ENCODE data around the gene OSTF1.

OSTF1 gene, protein sequence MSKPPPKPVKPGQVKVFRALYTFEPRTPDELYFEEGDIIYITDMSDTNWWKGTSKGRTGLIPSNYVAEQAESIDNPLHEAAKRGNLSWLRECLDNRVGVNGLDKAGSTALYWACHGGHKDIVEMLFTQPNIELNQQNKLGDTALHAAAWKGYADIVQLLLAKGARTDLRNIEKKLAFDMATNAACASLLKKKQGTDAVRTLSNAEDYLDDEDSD

DNA sequence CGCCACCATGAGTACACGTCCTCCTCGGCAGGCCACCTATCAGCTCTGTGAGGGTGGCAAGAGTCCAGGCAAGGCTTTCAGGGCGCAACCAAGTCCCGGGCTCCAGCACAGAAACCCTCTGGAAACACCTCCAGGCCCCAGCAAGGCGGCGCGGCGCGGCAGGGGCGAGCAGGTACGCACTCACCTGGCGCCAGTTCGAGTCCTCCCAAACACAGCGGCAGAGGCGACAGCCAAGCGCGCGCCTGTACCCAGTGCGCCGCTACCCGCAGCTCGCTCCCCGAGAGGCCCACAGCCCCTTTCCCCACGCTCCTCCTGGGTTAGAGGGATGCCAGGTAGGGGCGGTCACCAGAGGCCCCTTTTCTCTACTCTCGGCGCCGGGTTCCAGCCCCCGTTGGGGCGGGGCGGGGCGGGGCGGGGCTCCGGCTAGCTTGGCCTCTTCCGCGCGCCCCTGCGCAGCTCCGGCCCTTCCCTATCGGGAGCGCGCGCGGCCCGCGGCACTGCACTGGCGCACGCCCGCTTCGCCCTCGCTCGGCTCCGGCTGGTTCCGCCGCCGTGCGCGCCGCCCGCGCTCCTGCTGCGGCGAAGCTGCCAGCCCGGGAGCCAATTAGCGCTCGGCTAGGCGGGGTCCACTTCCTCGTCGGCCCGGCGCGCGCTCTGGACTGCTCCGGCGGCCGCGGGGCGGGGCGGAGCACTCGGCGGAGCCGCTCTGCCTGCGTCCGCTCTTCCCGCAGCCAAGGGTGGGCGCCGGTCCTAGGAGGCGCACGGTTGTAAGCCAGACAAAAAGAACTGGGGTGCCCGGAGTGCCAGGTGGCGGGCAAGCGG, at the start of gene OSTF1, which contains the start of gene NMRK1:
Gene OSTF1, plus strand, starts transcription at position 691 of the 822 bp plus-strand sequence. CDS start 179 bp downstream, outside the sequence.
Gene NMRK1, minus strand, starts transcription at position 332 of the 822 bp plus-strand sequence. CDS start 5,040 bp downstream, outside the sequence.
- H3K27ac ChIP-seq: peak within 1 kb of the TSS; percentile 97
- peak; percentile 86 for DNase-seq (ENCODE audit: low read depth, low spot score)

DNA sequence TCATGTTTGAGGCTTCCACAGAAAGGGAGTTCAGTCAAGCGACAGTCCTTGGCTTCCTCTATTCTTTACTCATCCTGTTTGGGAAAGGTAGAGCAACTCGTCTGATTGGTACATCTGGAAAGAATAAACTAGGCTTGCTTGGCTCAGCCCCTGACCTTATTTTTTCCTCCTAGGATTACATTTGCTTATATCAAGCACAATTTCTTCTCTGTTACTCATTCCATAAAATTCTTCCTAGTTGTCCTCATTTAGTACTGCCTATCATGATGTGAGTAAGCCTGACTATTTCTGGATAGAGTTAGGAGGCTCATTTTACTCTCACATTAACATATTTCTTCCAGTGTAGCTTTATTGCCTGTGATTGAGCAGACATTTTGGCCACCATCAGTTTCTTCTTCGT, 49.3 kb upstream of the OSTF1 start:
- DNase-seq (ENCODE audit: low read depth, low spot score): no peak
- no peak overlapping the region for H3K27ac ChIP-seq

DNA sequence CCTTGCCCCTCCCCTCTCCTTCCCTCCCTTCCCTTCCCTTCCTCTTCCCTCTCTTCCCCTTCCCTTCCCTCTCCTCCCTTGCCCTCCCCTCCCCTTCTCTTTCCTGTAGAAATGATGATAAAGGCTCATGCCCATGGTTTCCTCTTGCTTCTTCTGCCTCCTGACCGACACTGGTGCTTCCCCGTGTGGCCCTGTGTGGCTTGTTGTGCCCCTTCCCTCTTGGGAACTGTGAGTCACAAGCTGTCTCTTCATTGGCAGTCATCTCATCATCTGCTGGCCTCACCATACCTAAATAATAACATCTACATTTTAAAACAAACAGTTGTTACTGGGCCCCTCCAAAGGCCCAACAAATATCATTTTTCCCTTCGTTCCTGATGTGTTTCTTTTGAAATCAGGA, 48.5 kb upstream of the OSTF1 start:
- no peak for DNase-seq (ENCODE audit: low read depth, low spot score)
- no peak overlapping the region for H3K27ac ChIP-seq

DNA sequence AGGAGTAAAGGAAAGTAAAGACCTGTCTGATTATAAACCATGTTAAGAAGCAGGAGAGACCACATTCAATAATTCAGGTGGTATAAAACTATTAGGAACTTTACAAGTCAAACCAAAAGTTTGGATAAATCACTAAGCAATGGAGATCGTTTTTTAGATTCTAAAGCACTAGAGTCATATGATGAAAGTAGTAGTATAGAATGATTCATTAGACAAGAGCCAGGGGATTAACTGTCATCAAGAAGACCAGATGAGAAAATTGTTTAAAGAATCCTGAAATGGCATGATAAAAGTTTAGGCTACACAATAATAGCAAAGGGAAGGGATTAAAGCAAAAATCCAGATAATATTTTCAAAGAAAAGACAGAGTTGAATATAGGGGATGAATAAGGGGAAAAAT, 47.3 kb upstream of the OSTF1 start:
- no peak for DNase-seq (ENCODE audit: low read depth, low spot score)
- H3K27ac ChIP-seq: no peak overlapping the region

DNA sequence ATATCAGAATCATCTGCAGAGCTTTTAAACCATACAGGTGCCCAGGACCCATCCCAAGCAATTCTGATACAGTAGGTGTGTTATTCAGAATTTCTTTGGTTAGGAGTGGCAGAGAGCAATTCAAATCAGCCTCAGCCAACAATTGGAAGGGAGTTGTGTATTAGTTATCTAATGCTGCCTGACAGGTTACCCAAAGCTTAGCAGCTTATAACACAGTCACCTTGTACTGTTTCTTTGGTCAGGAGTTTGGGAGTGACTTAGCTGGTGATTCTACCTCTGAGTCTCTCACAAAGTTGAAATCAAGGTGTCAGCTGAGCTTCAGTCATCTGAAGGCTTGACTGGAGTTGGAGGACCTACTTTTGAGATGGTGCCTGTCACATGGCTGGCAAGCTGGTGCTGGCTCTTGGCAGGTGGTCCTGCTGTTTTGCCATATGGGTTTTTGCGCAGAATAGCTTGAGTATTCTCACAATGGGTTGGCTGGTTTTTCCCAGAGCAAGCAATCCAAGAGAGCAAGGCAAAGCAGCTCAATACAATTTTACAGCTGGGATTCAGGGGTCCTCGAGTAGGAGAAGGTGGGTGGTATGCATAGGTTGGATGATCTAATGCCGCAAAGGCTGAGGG, 41.5 kb upstream of the OSTF1 start:
- H3K27ac ChIP-seq: no peak overlapping the region

DNA sequence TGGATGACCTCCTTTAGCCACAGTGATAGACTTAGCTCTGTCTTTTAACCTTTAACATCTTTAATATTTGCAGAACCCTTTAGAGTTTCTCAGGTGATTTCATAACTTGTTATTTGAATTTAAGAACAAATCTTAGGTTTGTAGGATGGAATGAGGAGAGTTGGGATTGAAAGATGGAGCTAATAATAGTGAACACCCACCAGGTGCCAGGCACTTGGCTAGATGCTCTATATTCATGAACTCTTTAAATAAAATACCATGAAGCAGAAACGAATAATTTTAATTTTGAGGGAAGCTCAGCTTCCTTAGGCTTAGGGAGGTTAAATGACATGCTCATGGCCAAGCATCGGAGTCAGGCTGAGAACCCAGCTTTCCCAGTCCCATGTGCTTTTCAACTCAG, 40.8 kb upstream of the OSTF1 start:
- DNase-seq (ENCODE audit: low read depth, low spot score): no peak
- H3K27ac ChIP-seq: no peak overlapping the region

More for the DNA sequence above, 41.5 kb upstream of the OSTF1 start:
- DNase-seq (ENCODE audit: low read depth, low spot score): no peak

DNA sequence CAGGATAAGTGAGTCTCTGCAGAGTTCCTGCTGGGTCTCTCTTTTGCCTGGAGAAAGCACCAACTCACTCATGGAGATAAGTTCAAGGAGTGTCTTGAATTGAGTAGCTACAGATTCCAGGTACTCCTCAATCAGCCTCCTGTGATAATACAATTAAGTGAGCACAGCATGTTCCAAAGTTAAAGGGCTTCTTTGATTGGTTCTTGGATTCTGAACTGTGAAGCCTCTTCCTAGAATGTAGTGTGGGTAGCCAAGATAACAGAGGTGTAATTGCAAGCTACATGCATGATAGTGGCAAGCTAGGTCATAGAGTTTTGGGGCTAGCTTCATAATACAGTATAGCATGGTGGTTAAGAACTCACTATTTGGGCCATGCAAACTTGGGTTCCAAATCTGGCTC, 37.0 kb upstream of the OSTF1 start:
- no peak for DNase-seq (ENCODE audit: low read depth, low spot score)
- no peak overlapping the region for H3K27ac ChIP-seq

DNA sequence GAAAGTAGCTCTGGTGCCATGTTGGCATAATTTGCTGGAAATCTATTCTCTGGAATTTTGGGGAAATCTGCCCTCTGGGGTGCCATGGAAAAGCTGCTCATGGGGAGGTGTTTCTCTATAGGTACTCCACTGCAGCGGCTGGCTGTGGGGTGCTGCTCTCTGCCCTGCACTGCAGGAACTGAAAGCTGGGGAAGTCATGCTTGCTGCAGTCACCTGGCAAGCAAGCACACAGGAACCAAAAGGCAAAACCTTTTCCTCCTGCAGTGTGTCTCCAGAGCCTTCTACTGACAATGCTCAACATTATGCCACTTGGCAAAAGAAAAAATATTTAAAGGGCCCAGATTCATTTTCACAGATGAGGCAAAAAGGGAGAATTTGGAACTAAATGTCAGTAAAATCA, 34.4 kb upstream of the OSTF1 start:
- H3K27ac ChIP-seq: no peak overlapping the region
- no peak for DNase-seq (ENCODE audit: low read depth, low spot score)

DNA sequence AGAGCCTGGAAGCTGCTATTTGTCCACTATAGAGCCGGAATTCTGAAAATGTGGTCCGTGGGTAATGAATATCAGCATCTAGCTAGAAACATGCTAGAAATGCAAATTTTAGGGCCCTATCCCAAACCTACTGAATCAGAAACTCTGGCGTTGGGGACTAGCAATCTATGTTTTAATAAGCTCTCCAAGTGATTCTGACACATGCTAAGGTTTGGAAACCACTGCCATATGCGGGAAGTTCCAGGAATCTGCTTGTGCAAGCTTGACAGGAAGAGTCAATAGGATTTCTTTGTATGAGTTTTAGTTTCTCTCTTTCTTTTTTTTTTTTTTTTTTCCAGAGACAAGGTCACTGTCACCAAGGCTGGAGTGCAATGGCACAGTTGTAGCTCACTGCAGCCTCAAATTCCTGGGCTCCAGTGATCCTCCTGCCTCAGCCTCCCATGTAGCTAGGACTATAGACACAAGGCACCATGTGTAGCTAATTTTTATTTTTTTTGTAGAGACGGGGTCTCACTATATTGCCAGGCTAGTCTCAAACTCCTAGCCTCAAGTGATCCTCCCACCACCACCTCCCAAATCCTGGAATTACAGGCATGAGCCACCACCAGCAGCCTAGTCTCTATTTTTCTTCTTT, 33.8 kb upstream of the OSTF1 start:
- H3K27ac ChIP-seq: no peak overlapping the region
- no peak for DNase-seq (ENCODE audit: low read depth, low spot score)

DNA sequence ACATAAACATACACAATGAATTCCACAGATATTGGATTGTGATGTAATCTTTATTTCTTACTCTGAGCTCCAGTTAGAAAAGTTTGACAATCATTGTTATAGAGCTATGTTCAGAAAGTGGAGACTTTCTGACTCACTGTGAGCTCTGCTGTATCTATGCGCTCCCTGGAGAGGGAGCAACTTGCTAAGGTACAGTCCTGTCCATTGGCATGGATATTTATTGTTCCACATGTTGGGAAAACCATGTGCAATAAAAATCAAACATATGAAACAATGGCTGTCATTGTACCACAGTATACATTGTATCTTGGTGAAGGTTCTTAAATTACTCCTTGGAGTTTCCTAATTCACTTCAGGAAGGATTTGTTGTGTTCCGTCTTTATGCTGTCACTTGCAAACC, 27.1 kb upstream of the OSTF1 start:
- DNase-seq (ENCODE audit: low read depth, low spot score): no peak

DNA sequence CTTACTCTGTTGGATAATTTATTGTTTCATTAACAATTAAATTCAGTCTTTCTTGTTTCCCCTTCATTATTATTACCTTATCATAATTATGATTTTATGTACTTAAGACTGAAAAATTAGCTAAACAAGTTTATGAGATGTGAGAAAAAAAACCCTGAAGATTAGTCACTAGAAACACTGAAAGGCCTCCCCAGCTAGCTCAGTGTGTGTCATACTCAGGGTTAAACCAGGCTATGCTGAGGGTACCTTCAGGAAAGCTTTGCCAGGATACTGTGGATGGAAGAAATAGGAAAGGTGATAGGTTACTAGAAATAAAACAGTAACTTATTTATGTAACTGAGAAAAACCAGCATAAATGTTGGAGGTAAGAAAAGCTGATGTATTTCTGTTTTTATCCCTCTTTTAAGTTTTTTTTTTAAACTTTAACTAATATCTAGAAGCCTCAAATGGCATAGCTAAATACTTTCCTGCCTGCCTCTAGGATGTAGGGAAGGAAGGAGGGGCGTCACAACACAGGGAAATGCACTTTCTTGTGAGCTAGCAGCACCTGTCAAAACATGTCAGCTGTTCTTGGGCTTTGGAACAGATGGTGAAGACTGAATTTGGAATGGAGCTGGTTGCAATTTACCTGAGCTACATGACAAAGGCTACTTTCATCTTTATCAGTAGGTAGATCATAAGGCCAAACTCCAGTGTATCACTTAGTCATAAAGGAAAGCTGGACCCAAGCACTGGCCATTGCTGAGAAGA, 24.6 kb upstream of the OSTF1 start:
- DNase-seq (ENCODE audit: low read depth, low spot score): no peak
- peak overlapping the region; percentile 51 for H3K27ac ChIP-seq

More for the DNA sequence above, 27.1 kb upstream of the OSTF1 start:
- no peak overlapping the region for H3K27ac ChIP-seq

DNA sequence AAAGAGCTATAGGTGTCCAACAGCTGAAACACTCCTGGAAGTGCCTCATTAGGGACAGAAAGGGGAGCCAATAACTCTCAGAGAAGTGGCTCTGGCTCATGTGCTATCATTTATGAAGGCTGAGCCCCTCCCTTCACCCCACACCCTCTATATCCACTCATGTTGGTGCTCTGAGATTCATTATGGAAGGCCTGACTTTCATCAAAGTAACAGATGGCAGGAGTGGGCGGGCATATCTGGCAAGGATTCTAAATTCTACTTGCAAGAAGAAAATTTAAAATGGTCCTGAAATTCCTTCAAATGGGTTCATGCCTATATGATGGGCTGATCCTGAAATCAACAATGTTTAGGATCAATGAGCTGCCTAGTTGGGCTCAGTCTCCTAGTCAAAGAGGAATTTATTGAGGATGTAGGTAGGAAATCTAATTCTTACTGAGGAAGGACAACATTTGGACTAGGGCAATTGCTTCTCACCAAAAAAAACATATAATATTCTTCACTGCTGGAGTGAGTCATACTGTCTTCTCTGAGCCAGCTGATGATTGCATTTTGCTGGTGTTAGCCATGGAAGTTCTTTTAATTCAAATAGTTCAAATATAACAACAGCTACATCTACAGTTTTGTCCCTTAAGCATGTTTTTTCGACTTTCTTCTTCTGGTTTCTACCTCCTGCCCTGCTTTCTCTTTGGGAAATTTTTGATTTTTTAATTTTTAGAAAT, 23.8 kb upstream of the OSTF1 start:
- DNase-seq (ENCODE audit: low read depth, low spot score): no peak
- H3K27ac ChIP-seq: peak overlapping the region; percentile 51

DNA sequence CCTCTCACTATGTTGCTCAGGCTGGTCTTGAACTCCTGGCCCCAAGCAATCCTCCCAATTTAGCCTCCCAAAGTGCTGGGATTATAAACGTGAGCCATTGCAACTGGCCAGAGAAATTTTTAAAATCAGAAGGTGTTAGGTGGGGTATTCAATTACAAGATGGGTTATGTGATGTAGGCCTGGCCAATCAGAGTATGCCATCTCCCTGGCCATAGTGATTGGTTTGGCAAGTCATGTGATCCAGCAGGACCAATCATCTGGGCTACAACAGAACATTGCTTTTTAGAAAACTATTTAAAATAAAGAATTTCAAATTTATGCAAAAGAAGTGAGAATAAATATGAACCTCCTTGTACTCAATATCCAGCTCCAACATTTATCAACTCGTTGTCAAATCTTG, 22.8 kb upstream of the OSTF1 start:
- no peak for DNase-seq (ENCODE audit: low read depth, low spot score)
- H3K27ac ChIP-seq: no peak overlapping the region

DNA sequence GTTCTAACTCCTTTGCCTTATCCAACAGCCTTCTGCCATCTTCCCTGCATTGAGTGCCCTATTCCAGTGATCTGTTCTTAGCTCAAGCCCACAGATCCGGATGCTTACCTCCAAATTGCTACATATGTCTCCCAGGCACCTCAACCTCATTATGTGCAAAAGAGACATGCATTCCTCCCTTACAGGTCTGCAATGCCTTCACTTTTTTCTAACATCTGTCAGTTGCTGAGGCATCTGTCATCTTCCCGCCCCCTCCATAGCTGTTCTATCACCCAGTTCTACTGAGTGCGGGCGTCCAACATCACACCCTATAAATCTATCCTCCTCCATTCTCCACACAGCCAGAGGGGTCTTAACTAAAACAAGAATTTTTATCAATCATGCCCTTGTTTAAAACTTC, 20.4 kb upstream of the OSTF1 start:
- no peak for DNase-seq (ENCODE audit: low read depth, low spot score)

DNA sequence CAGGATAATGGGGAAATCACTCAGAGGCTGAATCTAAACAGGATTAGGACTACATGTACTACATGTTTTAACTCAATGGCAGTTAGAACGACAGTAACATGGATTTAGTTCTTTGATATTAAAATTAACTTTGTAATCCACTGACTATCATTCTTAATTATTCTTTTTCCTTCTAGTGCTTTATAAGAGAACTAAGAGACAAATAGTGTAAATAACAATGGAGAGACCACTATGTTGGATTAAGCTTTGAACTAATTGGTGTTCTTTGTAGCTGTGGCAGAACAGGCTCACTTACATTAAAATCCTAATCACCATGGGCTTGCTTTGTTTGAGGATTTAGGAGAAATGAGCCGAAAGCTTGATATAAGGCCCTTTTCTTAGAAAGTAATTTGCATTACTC, 19.1 kb upstream of the OSTF1 start:
- no peak overlapping the region for H3K27ac ChIP-seq
- DNase-seq (ENCODE audit: low read depth, low spot score): no peak

More for the DNA sequence above, 20.4 kb upstream of the OSTF1 start:
- H3K27ac ChIP-seq: no peak overlapping the region

DNA sequence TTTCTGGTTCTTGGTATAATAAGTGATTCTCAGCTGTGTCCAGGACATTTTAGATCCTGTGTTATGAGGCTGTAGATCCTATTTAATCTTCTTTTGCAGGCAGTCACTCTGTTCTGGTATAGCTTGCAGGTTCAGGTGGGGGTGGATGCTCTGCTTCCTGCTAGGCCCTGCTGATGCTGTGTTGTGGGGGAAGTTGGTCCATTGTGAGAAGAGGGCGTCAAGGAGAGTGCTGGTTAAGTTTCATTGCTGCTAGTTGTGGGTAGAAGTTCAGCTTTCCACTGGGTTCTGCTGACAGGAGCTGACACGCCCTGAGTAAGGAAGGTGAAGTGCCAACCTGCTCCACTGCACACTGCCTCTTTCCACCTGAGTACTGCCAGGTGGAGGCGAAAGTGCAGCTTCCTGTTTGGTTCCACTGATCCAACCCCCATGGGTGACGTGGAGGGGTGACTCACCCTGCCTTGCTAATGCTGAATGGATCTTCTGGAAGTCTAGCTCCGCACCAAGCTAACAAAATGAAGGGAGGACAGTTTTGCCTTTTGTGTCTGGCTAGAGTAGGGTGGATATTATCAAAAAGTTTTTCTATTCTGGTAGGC, 16.7 kb upstream of the OSTF1 start:
- H3K27ac ChIP-seq: peak overlapping the region; percentile 59
- peak; percentile 76 for DNase-seq (ENCODE audit: low read depth, low spot score)

DNA sequence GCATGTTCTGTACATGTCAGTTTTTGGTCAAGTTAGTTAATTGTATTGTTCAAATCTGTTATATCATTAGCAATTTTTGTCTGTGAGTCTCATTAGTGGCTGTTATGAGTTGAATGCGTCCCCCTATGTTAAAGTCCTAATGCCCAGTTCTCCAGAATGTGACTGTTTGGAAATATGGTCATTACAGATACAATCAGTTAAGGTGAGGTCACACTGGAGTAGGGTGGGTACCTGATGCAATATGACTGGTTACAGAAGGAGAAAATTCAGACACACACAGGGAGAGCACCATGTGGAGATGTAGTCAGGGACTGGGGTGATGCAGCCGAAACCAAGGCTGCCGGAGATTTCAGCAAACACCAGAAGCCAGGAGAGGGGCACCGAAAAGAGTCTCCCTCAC, 15.4 kb upstream of the OSTF1 start:
- no peak for DNase-seq (ENCODE audit: low read depth, low spot score)
- peak overlapping the region; percentile 59 for H3K27ac ChIP-seq

DNA sequence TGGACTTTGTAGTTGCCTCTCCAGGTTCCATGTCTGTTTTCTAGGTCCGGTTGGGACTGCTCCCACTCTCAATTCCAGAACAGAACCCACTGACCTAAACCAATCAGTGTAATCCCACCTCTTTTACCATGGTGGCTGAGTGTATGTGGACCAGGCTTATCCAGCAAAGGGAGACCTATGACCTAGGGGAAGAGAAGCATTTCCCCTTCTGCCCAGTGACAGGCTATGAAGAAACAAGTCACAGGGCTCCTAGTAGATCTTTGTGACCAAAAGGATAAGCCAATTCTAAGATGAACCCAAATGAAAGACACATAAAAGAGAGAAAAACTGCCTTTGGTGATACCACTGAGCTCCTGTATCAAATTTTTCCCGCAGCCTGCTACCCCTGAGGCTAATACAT, 6.7 kb upstream of the OSTF1 start:
- H3K27ac ChIP-seq: no peak overlapping the region
- no peak for DNase-seq (ENCODE audit: low read depth, low spot score)

All from epithelial cell of prostate (primary cell).